HFF-Myc (cell line): Measurements from ENCODE around the gene PDCD6IP.
A peak's percentile ranks its signal among the peaks of the same experiment; 100 is the strongest.

Experiments used
- DNase-seq: peaks from one replicate; pipeline ENCODE4 v3.0.0-alpha.2; 2011; ENCODE audit warnings: low read depth; ENCODE audit errors: extremely low read depth
- H3K4me3 ChIP-seq: replicated peaks from 2 replicates; pipeline ENCODE4 v1.5.1; 2011; ENCODE audit warnings: low read depth, mild to moderate bottlenecking, control low read depth, low read length
- CTCF ChIP-seq: IDR thresholded peaks from 2 replicates; pipeline ENCODE4 v1.5.1; 2012; ENCODE audit warnings: mild to moderate bottlenecking, low read depth, low read length, control low read depth; ENCODE audit errors: missing control alignments

PDCD6IP gene

DNA sequence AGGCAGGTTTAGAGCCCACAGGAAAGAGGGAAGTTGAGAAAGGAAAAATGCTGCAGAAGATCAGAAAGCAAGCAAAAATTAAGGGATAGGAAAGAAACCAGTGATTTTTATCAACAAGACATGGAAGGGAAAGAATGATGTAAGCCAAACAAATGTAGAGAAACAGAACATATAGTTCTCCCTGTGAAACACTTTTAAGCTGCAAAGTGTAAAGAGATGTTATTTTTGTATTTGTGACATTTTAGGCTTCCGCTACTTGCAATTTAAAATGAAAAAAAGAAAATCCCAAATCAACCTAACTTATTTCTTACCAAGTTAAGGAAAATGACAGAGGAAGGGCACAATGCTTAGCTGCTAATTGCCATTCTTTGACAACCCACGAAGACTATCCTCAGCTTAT lies 111.6 kb downstream of the PDCD6IP start:
- no peak overlapping the region for H3K4me3 ChIP-seq
- no peak for DNase-seq
- no peak for TF ChIP-seq CTCF

DNA sequence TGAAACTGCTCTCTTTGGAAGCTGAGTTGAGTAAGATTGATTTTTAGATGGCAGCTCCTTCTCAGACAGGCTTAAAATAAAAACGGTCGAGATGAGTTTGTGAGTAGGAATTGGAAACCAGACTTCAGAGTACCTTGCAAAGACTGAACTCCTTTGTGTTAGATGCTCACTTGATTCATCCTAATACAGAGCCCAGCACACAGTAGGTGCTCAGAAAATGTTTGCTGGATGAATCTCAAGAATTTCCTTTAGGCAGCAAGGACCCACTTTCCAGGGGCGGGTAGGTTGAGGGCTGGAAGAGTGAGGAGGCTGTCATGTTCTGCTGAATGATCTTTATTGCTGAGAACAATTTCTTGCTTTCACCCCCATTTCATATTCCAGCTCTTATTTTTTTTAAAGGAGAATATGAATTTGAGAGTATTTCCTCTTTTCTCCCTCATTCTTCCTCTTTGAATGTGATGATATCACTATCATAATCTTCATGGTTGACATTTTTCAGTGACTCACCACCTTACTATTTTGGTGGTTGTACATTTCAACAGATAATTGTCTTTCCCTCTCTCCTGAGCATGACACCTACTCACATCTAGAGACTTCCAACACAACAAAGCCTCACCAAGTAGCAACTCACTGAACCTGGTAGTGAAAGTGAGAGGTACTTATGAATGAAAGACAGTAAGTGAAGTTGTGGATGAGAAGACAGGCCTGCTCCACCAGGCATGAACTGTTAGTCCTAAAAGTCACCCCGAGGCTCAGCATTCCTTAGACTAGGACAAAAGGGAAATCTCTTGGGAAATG lies 113.3 kb downstream of the PDCD6IP start:
- H3K4me3 ChIP-seq, result no peak overlapping the region
- no peak for TF ChIP-seq CTCF
- DNase-seq, result no peak

- no peak for TF ChIP-seq CTCF
- DNase-seq, result no peak
- no peak overlapping the region for H3K4me3 ChIP-seq
Observed at GRCh38 chr3:33914212-33914611, 115.8 kb downstream of the PDCD6IP start.

DNA sequence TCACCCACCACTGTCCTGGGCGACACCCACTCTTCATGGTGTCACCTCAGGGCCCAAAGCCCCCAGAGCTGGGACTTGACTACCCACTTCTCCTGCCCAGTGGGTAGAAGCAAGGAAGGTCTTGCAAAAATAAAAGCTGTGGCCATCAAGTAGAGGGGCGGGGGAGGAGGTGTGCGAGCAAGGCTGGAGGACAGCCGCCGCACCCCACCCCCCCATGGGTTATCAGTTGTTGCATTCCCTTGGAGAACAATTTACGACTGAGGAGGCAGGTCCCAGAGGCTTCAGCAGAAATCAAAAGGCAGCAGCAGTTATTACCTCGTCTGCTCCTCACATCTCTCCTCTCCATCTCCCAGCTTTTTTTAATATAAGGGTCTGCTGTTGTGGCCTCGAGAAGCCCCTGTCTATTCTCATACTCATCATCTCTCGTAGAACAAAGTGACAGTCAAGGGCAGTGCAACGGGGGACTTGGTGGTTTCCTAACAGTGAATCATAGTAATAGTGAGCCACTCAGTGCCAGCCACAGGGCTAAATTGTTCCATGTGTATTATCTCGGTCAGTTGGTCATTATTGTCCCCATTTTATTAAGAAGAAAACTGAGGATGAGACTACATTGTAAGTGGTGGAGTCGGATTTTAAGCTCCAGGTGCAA lies 116.4 kb downstream of the PDCD6IP start:
- no peak for TF ChIP-seq CTCF
- no peak for DNase-seq
- H3K4me3 ChIP-seq, result no peak overlapping the region

GRCh38 chr3:33915796-33916546 lies 117.5 kb downstream of the PDCD6IP start:
- no peak for DNase-seq
- no peak overlapping the region for H3K4me3 ChIP-seq
- peak; percentile 13 for TF ChIP-seq CTCF

GRCh38 chr3:33918126-33918756 lies 119.8 kb downstream of the PDCD6IP start:
- DNase-seq, result no peak
- TF ChIP-seq CTCF, result no peak
- H3K4me3 ChIP-seq, result no peak overlapping the region
